Measurements from ENCODE around the gene BMERB1.
"Not testable (repeated sequence)": the region's sequence is repeated elsewhere in the genome, so short reads cannot be mapped to it uniquely, and the experiment has no call there.

BMERB1 gene

GRCh38 chr16:15566095-15566494 is 131.7 kb downstream of the BMERB1 start:
- no peak overlapping the region for H3K4me3 ChIP-seq (ENCODE audit: low read depth, low read length)
- no peak for DNase-seq (ENCODE audit: low read depth)
- no peak for TF ChIP-seq CTCF (IDR thresholded peaks at IDR 0.05; ENCODE audit: control insufficient read depth, extremely low read depth, insufficient read depth)

GRCh38 chr16:15567823-15568222 is 133.4 kb downstream of the BMERB1 start:
- DNase-seq (ENCODE audit: low read depth), result no peak
- no peak overlapping the region for H3K4me3 ChIP-seq (ENCODE audit: low read depth, low read length)
- TF ChIP-seq CTCF (IDR thresholded peaks at IDR 0.05; ENCODE audit: control insufficient read depth, extremely low read depth, insufficient read depth), result no peak

GRCh38 chr16:15570666-15571065 is 136.3 kb downstream of the BMERB1 start:
- not testable (repeated sequence) for DNase-seq (ENCODE audit: low read depth); H3K4me3 ChIP-seq (ENCODE audit: low read depth, low read length)

GRCh38 chr16:15571557-15571956 is 137.2 kb downstream of the BMERB1 start:
- no peak for TF ChIP-seq CTCF (IDR thresholded peaks at IDR 0.05; ENCODE audit: control insufficient read depth, extremely low read depth, insufficient read depth)
- H3K4me3 ChIP-seq (ENCODE audit: low read depth, low read length), result no peak overlapping the region
- DNase-seq (ENCODE audit: low read depth), result no peak

- DNase-seq (ENCODE audit: low read depth), result no peak
- H3K4me3 ChIP-seq (ENCODE audit: low read depth, low read length), result no peak overlapping the region
- TF ChIP-seq CTCF (IDR thresholded peaks at IDR 0.05; ENCODE audit: control insufficient read depth, extremely low read depth, insufficient read depth), result no peak
These were observed 138.1 kb downstream of the BMERB1 start for GRCh38 chr16:15572329-15573001.

- DNase-seq (ENCODE audit: low read depth), result no peak
- TF ChIP-seq CTCF (IDR thresholded peaks at IDR 0.05; ENCODE audit: control insufficient read depth, extremely low read depth, insufficient read depth), result no peak
- no peak overlapping the region for H3K4me3 ChIP-seq (ENCODE audit: low read depth, low read length)
These were observed 139.0 kb downstream of the BMERB1 start for GRCh38 chr16:15573274-15573895.

GRCh38 chr16:15573896-15574613 is 139.7 kb downstream of the BMERB1 start:
- DNase-seq (ENCODE audit: low read depth); H3K4me3 ChIP-seq (ENCODE audit: low read depth, low read length): not testable (repeated sequence)

GRCh38 chr16:15574614-15574948 is 140.2 kb downstream of the BMERB1 start:
- no peak overlapping the region for H3K4me3 ChIP-seq (ENCODE audit: low read depth, low read length)
- no peak for DNase-seq (ENCODE audit: low read depth)
- no peak for TF ChIP-seq CTCF (IDR thresholded peaks at IDR 0.05; ENCODE audit: control insufficient read depth, extremely low read depth, insufficient read depth)

All from LNCaP clone FGC (cell line).